Naive B cell (primary cell): Measurements from ENCODE around the gene TOLLIP. TPM values are rescaled to one million over a fixed set of nuclear protein-coding genes. Genes with fewer than 3 reads are reported as not detected.

Experiments used
- ATAC-seq, 2 donors: fragments of 150-1000 bp; cut with Tn5 transposase; 2 replicates each; pipeline ENCODE4 v1.10.0; 2021; ENCODE audit warnings: low read depth in 2 of 2, mild to moderate bottlenecking in 2 of 2, moderate library complexity in 2 of 2
- DNase-seq: peaks from one replicate; pipeline ENCODE4 v3.0.0; 2022
- H3K27ac Mint-ChIP-seq, 6 donors: one replicate each; pipeline ENCODE4 v1.8.0; 2020 to 2022; ENCODE audit warnings: mild to moderate bottlenecking in 6 of 6, mixed read lengths in 6 of 6, moderate library complexity in 5 of 6, inconsistent platforms in 2 of 6
- H3K27me3 Mint-ChIP-seq, 3 donors: one replicate each; pipeline ENCODE4 v1.8.0; 2021 to 2022; ENCODE audit warnings: mixed read lengths in 3 of 3, mild to moderate bottlenecking in 1 of 3
- H3K36me3 Mint-ChIP-seq, 2 donors: one replicate each; pipeline ENCODE4 v1.8.0; 2020 to 2022; ENCODE audit warnings: mixed read lengths in 2 of 2, inconsistent platforms in 1 of 2, mild to moderate bottlenecking in 1 of 2
- H3K4me1 Mint-ChIP-seq, 3 donors: one replicate each; pipeline ENCODE4 v1.8.0; 2020 to 2022; ENCODE audit warnings: mixed read lengths in 3 of 3, inconsistent platforms in 1 of 3, mild to moderate bottlenecking in 1 of 3, moderate library complexity in 1 of 3
- H3K4me3 Mint-ChIP-seq, 8 donors: one replicate each; pipeline ENCODE4 v1.8.0; 2020 to 2022; ENCODE audit warnings: mild to moderate bottlenecking in 8 of 8, mixed read lengths in 8 of 8, moderate library complexity in 8 of 8, inconsistent platforms in 2 of 8
- H3K9me3 Mint-ChIP-seq, 7 donors: one replicate each; pipeline ENCODE4 v1.8.0; 2020 to 2022; ENCODE audit warnings: mixed read lengths in 7 of 7, mild to moderate bottlenecking in 5 of 7, inconsistent platforms in 2 of 7, moderate library complexity in 1 of 7
- polyA plus RNA-seq, 6 donors: library from polyadenylated mRNA; unstranded; fragments of 300-500 nt; fragmentation: Illumina TruSeq; gene quantifications; one replicate each; pipeline ENCODE4 v1.2.3, GENCODE V29; 2021; ENCODE audit warnings: low read depth in 6 of 6

TOLLIP gene
- polyA plus RNA-seq, 6 donors from 2014 or later = 29.4 to 59.0 (median 42.8) TPM

DNA sequence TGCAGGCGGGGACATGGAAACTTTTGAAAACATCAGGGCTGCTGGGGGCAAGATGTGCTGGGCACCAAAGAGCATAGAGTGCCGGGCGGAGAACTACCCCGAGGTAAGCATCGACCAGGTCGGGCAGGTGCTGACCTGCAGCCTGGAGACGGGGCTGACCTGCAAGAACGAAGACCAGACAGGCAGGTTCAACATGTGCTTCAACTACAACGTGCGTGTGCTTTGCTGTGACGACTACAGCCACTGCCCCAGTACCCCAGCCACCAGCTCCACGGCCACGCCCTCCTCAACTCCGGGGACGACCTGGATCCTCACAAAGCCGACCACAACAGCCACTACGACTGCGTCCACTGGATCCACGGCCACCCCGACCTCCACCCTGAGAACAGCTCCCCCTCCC, 67.1 kb downstream of the TOLLIP start:
- no peak for ATAC-seq
- Mint-ChIP-seq H3K9me3 (peaks cover 0 to 4% (median 0%) of the 10 kb centered on the region in 7 donors), H3K4me1 (peaks cover 0 to 2% (median 0%) of the 10 kb centered on the region in 3 donors), H3K27me3 (no peaks in the 10 kb centered on the region), H3K36me3 (no peaks in the 10 kb centered on the region), H3K27ac (no peak overlapping the region), H3K4me3 (no peak overlapping the region)
- no peak for DNase-seq

DNA sequence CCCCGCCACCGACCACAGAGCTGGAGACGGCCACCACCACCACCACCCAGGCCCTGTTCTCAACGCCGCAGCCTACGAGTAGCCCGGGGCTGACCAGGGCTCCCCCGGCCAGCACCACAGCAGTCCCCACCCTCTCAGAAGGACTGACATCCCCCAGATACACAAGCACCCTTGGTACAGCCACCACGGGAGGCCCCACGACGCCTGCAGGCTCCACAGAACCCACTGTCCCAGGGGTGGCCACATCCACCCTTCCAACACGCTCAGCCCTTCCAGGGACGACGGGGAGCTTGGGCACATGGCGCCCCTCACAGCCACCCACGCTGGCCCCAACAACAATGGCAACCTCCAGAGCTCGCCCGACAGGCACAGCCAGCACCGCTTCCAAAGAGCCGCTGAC, 67.7 kb downstream of the TOLLIP start:
- no peak for ATAC-seq
- H3K36me3 Mint-ChIP-seq = no peaks in the 10 kb centered on the region
- no peaks in the 10 kb centered on the region for H3K27me3 Mint-ChIP-seq
- no peak overlapping the region for H3K27ac Mint-ChIP-seq
- peaks cover 0 to 2% (median 0%) of the 10 kb centered on the region in 3 donors for H3K4me1 Mint-ChIP-seq
- peaks cover 0 to 4% (median 0%) of the 10 kb centered on the region in 7 donors for H3K9me3 Mint-ChIP-seq
- no peak overlapping the region for H3K4me3 Mint-ChIP-seq
- no peak for DNase-seq

DNA sequence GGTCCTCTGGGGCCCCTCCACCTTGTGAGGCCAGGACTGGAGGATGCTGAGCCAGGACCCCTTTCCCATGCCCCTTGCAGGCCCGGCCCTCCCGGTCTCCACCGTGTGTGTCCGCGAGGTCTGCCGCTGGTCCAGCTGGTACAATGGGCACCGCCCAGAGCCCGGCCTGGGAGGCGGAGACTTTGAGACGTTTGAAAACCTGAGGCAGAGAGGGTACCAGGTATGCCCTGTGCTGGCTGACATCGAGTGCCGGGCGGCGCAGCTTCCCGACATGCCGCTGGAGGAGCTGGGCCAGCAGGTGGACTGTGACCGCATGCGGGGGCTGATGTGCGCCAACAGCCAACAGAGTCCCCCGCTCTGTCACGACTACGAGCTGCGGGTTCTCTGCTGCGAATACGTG, 68.7 kb downstream of the TOLLIP start:
- no peak overlapping the region for H3K4me3 Mint-ChIP-seq
- peaks cover 0 to 4% (median 0%) of the 10 kb centered on the region in 7 donors for H3K9me3 Mint-ChIP-seq
- no peak overlapping the region for H3K27ac Mint-ChIP-seq
- H3K4me1 Mint-ChIP-seq = peaks cover 0 to 2% (median 0%) of the 10 kb centered on the region in 3 donors
- no peak for ATAC-seq
- H3K36me3 Mint-ChIP-seq = no peaks in the 10 kb centered on the region
- no peak for DNase-seq
- H3K27me3 Mint-ChIP-seq = no peaks in the 10 kb centered on the region

DNA sequence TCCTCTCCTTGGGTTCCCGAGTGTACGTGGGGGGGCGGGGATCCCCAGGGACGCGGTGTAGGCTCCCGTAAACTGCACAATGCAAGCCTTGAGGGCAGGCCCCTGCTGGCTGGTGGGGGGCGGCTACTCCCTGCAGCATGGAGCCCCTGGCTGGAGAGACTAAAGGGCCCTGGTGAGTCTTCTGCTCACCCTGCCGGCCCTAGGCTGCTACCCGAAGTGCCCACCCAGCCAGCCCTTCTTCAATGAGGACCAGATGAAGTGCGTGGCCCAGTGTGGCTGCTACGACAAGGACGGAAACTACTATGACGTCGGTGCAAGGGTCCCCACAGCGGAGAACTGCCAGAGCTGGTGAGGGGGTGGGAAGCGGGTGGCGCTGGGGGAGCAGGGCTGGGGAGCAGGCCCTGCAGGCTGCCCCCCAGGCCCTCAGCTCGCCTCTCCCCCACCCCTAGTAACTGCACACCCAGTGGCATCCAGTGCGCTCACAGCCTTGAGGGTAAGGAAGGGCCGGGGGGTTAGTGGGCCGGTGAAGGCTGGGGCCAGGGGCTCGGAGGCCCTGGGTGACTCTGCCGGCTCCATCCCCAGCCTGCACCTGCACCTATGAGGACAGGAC, 69.7 kb downstream of the TOLLIP start:
- Mint-ChIP-seq H3K27me3 (no peaks in the 10 kb centered on the region), H3K36me3 (no peaks in the 10 kb centered on the region), H3K4me1 (peaks cover 0 to 2% (median 0%) of the 10 kb centered on the region in 3 donors), H3K4me3 (no peak overlapping the region), H3K9me3 (peaks cover 0 to 4% (median 0%) of the 10 kb centered on the region in 7 donors), H3K27ac (no peak overlapping the region)
- DNase-seq (no peak), ATAC-seq (no peak)

DNA sequence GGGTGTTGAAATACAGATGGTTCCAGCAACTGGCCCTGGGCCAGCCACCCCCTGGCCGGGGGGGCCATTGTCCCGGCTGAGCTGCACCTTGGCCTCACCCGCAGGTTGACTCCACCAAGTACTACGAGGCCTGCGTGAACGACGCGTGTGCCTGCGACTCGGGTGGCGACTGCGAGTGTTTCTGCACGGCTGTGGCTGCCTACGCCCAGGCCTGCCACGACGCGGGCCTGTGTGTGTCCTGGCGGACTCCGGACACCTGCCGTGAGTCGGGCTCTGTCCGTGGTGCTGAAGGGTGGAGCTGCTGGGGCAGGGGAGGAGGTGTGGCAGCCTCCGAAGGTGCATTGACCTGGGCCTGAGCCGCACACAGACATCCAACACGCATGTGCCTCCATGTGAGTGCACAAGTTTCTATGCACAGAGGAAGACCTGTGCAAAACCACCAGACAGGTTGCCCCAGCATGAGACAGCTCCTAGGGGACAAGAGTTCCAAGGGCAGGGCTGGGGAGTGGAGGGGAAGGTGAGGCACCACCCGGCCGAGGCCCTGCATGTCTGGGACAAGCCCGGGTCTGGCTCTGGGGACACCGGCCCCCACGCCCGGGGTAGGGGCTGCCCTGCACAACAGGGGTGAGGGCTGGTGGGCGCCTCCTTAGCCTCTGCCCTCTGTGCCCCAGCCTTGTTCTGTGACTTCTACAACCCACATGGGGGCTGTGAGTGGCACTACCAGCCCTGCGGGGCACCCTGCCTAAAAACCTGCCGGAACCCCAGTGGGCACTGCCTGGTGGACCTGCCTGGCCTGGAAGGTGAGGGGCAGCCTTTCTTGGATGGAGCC, 70.5 kb downstream of the TOLLIP start:
- Mint-ChIP-seq H3K4me1 (peaks cover 0 to 2% (median 0%) of the 10 kb centered on the region in 3 donors), H3K36me3 (no peaks in the 10 kb centered on the region), H3K27ac (peak overlapping the region in 1 of 6 donors; percentile 49), H3K4me3 (no peak overlapping the region), H3K27me3 (no peaks in the 10 kb centered on the region), H3K9me3 (peaks cover 0 to 4% (median 0%) of the 10 kb centered on the region in 7 donors)
- DNase-seq (no peak), ATAC-seq (no peak)

DNA sequence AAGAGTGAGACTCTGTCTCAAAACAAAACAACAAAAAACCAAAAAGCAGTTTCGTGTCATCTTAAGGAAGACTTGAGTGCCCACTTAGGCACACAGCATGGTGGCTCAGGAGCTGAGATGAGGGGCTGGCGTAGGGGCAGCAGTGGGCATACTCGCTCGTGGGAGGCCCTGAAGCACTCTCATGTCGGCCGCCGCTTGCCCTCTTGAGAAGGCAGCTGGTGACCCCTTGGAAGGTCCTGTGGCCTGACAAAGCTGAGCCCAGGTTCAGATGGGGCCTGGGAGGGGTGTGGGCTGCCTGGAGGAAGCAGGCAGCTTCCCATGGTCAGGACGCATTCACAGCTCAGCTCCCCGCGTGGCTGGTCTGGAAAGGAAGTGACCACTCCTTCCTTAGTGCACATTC, 71.6 kb downstream of the TOLLIP start:
- Mint-ChIP-seq H3K4me3 (no peak overlapping the region), H3K36me3 (no peaks in the 10 kb centered on the region), H3K9me3 (peaks cover 0 to 4% (median 0%) of the 10 kb centered on the region in 7 donors), H3K27ac (no peak overlapping the region), H3K4me1 (peaks cover 0 to 2% (median 0%) of the 10 kb centered on the region in 3 donors), H3K27me3 (no peaks in the 10 kb centered on the region)
- DNase-seq (no peak), ATAC-seq (no peak)

DNA sequence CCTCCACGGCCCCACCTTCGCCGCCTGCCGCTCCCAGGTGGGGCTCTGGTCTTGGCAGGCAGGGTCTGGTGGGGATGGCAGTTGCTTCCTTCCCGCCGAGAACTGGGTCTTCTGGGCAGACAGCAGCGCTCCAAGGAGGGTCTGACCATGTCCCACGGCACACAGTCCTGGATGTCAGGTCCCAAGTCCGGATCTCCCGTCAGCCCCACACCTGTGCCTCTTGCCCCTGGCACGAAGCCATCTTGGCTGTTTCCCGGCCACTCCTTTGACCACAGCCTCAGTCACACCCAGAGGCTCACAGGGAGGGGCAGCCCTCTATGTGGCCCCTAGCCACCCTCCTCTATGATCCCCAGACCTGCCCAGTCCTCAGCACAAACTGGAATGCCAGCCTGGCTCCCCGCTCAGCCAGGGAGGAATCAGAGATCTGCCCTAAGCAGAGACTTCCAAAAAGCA, 72.3 kb downstream of the TOLLIP start:
- Mint-ChIP-seq H3K27me3 (no peaks in the 10 kb centered on the region), H3K9me3 (peaks cover 0 to 4% (median 0%) of the 10 kb centered on the region in 7 donors), H3K36me3 (no peaks in the 10 kb centered on the region), H3K27ac (no peak overlapping the region), H3K4me1 (peaks cover 0 to under 1% (median 0%) of the 10 kb centered on the region in 3 donors), H3K4me3 (peak overlapping the region in 1 of 8 donors; percentile 5)
- no peak for DNase-seq
- no peak for ATAC-seq

DNA sequence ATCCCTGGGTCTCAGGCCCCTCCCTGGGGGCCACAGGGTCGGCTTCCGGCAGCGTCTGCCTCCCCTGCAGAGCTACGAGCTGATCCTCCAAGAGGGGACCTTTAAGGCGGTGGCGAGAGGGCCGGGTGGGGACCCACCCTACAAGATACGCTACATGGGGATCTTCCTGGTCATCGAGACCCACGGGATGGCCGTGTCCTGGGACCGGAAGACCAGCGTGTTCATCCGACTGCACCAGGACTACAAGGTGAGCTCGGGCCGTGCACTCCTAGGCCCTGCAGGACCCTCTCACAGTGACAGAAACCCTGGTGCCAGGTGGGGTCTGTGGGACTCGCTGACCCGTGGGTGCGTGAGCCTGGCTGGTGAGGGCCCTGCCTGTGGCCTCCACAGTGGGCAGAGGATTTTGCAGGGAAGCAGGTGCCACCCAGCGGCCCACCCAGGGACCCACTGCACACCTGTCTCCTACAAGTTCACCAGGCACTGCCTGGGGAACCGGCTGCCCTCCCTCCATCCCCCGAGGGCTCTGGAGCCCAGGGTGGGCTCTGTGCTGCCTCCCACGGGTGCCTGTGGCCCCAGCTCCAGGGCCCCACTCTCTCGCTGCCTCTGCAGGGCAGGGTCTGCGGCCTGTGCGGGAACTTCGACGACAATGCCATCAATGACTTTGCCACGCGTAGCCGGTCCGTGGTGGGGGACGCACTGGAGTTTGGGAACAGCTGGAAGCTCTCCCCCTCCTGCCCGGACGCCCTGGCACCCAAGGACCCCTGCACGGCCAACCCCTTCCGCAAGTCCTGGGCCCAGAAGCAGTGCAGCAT, 72.9 kb downstream of the TOLLIP start:
- Mint-ChIP-seq H3K36me3 (no peaks in the 10 kb centered on the region), H3K4me3 (no peak overlapping the region), H3K4me1 (no peaks in the 10 kb centered on the region), H3K27ac (no peak overlapping the region), H3K27me3 (no peaks in the 10 kb centered on the region), H3K9me3 (no peaks in the 10 kb centered on the region)
- ATAC-seq (no peak), DNase-seq (no peak)

DNA sequence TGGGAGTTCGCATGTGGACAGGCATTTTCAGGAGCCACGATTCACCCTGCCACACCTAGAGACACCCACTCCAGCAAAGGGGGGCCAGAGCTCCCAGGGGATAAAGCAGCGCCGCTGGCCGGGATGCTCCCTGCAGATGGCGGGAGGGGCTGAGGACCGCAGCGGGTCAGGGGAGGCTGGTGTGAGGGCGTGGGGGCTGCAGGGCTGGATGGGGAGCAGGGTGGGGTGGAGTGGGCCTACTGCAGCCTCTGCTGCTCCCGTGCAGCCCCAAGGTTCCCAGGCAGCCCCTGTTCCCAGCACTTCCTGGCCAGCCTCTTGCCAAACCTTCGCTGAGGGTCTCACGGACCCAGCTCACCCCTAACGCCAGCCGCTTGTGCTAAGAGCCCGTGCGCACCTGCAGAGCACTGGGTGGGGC, 73.5 kb downstream of the TOLLIP start:
- Mint-ChIP-seq H3K27ac (no peak overlapping the region), H3K36me3 (no peaks in the 10 kb centered on the region), H3K27me3 (no peaks in the 10 kb centered on the region), H3K4me1 (no peaks in the 10 kb centered on the region), H3K9me3 (no peaks in the 10 kb centered on the region), H3K4me3 (no peak overlapping the region)
- ATAC-seq (no peak), DNase-seq (no peak)

DNA sequence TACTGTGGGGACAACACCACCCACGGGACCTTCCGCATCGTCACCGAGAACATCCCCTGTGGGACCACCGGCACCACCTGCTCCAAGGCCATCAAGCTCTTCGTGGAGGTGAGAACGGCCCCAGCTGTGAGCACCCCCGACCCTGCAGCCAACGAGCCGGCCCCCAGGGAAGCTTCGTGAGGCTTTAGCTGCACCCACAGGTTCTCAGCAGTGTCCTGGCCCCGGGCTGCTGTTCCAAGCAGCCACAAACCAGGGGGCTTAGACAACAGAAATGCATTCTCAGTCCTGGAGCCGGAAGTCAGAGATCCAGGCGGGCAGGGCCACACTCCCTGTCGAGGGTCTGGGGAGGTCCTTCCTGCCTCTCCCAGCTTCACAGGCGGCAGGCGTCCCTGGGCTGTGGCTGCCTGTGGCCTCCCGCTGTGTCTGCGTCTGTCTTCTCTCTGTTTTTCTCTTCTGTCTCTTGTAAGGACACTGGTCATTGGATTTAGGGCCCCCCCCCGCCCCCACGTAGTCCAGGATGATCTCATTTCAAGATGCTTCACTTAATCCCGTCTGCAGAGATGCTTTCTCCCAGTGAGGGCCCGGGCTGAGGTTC, 74.0 kb downstream of the TOLLIP start:
- Mint-ChIP-seq H3K27ac (no peak overlapping the region), H3K36me3 (no peaks in the 10 kb centered on the region), H3K4me1 (no peaks in the 10 kb centered on the region), H3K9me3 (no peaks in the 10 kb centered on the region), H3K27me3 (no peaks in the 10 kb centered on the region), H3K4me3 (no peak overlapping the region)
- ATAC-seq (no peak), DNase-seq (no peak)

DNA sequence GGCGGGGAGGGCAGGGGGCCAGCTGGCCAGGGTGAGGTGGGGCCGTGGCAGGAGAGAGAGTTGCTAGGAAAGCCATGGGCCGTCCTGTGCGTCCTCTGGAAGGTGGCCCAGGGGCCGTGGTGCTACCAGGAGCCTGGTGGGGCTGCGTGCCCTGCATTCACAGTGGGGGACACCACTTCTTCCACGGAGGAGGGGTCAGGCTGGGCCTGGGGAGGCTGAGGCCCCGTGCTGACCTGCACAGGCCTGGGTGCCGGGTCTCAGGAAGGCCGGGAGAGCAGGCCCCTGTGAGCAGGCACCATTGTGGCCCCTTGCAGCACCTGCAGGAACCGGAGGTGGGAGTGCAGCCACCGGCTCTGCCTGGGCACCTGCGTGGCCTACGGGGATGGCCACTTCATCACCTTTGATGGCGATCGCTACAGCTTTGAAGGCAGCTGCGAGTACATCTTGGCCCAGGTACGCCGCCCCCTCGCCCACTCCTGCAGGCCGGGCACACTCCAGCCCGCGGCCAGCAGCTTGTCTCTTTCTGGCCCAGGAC, 74.6 kb downstream of the TOLLIP start:
- ATAC-seq (no peak), DNase-seq (no peak)
- H3K27ac Mint-ChIP-seq = no peak overlapping the region
- H3K27me3 Mint-ChIP-seq = no peaks in the 10 kb centered on the region
- H3K4me3 Mint-ChIP-seq = no peak overlapping the region
- H3K9me3 Mint-ChIP-seq = no peaks in the 10 kb centered on the region
- H3K36me3 Mint-ChIP-seq = no peaks in the 10 kb centered on the region
- H3K4me1 Mint-ChIP-seq = no peaks in the 10 kb centered on the region

DNA sequence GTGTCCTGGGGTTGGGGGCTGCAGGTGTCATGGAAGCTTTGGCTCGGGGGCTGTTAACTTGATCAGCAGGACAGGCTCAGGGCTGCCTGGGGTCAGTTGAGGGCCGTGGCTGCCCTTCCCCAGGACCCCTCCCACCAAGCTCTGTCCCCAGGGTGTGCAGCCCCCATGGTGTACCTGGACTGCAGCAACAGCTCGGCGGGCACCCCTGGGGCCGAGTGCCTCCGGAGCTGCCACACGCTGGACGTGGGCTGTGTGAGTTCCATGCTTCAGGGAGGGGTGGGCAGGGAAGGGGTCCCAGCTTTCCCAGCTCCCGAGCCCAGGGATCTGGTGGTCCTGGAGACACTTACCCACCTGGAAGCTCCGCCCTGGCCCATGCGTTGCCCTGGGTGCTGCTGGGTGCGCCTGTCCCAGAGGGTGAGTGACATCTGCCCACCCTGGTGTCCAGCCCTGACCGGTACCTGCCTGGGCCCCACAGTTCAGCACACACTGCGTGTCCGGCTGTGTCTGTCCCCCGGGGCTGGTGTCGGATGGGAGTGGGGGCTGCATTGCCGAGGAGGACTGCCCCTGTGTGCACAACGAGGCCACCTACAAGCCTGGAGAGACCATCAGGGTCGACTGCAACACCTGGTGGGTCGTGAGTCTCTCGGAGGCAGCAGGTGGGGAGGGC, 75.2 kb downstream of the TOLLIP start:
- Mint-ChIP-seq H3K27me3 (no peaks in the 10 kb centered on the region), H3K36me3 (no peaks in the 10 kb centered on the region), H3K9me3 (no peaks in the 10 kb centered on the region), H3K27ac (no peak overlapping the region), H3K4me1 (no peaks in the 10 kb centered on the region), H3K4me3 (no peak overlapping the region)
- ATAC-seq (no peak), DNase-seq (no peak)
